ENCODE data around the gene GZF1. TPM values are rescaled to one million over a fixed set of nuclear protein-coding genes. Genes with fewer than 3 reads are reported as not detected.
A peak's percentile ranks its signal among the peaks of the same experiment; 100 is the strongest.

The GZF1 gene
- total RNA-seq (2014; rRNA removed; shearing (Covaris generic)) = 9.0 and 24.1 TPM in 2 replicates

- DNase-seq (ENCODE audit: low spot score) = peak; percentile 97
- in situ Hi-C loops (cut with HindIII; ENCODE audit: low sequenced_read_pairs) = no loop called here
These were observed at the start of gene GZF1 for GRCh38 chr20:23361476-23362391. GZF1 (plus strand) TSS chr20:23362182; CDS start chr20:23364384, 2,202 bp downstream.

GRCh38 chr20:23313271-23313670 is 48.7 kb upstream of the GZF1 start:
- in situ Hi-C loops (cut with HindIII; ENCODE audit: low sequenced_read_pairs) = no loop called here
- DNase-seq (ENCODE audit: low spot score) = no peak

GRCh38 chr20:23314699-23315098 is 47.3 kb upstream of the GZF1 start:
- DNase-seq (ENCODE audit: low spot score) = no peak
- in situ Hi-C loops (cut with HindIII; ENCODE audit: low sequenced_read_pairs) = no loop called here

DNA sequence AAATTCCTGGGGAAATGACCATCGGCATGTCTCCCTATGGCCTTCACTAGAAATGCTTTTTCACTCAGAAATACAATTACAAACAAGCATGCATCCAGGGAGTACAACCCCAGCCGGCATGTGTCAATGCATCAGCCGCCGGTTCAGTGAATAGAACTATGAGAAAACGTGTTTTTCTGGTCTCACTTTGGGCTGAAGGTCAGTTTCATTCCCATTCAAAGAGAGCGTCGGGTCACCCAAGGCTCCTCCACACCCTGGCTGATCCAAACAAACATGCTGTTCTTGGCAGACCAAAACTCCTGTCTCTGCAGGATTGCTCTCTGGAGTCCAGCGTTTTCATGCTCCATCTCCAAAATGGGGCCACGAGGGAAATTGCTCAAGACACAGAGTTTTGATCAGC is 46.9 kb upstream of the GZF1 start:
- in situ Hi-C loops (cut with HindIII; ENCODE audit: low sequenced_read_pairs) = no loop called here
- peak; percentile 15 for DNase-seq (ENCODE audit: low spot score)

- in situ Hi-C loops (cut with HindIII; ENCODE audit: low sequenced_read_pairs) = no loop called here
- DNase-seq (ENCODE audit: low spot score) = no peak
These were observed 45.4 kb upstream of the GZF1 start for GRCh38 chr20:23316626-23317025.

- no peak for DNase-seq (ENCODE audit: low spot score)
- in situ Hi-C loops (cut with HindIII; ENCODE audit: low sequenced_read_pairs) = no loop called here
These were observed 44.9 kb upstream of the GZF1 start for GRCh38 chr20:23317081-23317480.

DNA sequence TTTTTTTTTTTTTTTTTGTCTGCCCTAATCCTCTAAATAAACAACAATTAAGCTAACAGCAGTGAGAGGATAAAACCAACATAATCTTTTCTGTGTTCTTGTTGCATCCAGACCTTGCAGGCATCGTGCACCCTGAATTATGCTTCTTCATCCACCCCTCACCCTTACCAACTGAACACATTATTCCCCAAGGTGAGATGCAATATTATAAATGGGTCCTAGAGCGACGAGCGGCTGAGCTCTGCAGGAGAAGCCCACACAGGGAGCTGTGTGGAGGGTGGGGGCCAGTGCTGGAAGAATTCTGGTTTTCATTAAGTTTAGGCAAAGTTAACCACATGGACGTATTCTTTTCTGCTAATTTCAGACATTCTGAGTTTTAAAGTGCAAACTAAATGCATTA is 43.6 kb upstream of the GZF1 start:
- in situ Hi-C loops (cut with HindIII; ENCODE audit: low sequenced_read_pairs) = no loop called here

DNA sequence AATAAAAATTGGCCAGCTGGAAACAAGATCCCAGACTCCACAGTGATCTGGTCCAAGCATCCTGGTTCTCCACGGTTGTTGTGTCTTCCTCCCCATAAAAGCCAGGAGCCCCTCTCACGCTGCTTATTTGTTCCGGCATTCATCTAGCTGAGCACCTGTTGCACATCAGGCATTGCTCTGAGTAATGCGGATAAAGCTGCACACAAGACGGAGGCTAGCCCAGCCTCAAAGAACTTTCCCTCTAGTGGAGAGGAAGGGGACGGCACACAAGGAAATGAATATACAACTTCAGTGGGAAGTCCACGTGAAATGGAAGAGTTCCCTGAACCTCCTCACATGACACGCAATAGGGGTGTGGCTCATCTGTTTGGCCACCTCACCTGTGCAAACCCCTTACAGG is 41.7 kb upstream of the GZF1 start:
- no peak for DNase-seq (ENCODE audit: low spot score)
- in situ Hi-C loops (cut with HindIII; ENCODE audit: low sequenced_read_pairs) = no loop called here

More for the DNA sequence above, 43.6 kb upstream of the GZF1 start:
- no peak for DNase-seq (ENCODE audit: low spot score)

DNA sequence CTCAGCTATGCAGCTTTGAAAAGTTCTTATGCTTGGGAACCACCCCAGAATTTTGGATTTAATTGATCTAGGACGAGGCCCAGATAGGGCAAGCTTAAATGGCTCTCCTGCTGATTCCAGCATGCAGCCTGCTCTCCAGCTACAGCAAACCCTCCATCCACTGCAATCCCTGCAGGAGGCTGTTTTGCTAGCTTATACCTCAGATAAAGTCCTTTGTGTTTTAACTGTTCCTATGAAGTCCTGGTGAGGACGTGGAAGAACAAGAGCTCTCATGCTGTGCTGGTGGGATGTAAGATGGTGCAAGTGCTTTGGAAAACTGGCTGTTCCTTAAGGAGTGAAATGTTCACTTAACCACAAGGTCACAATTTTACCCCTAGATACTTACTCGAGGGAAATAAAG is 36.9 kb upstream of the GZF1 start:
- no peak for DNase-seq (ENCODE audit: low spot score)
- in situ Hi-C loops (cut with HindIII; ENCODE audit: low sequenced_read_pairs) = no loop called here

DNA sequence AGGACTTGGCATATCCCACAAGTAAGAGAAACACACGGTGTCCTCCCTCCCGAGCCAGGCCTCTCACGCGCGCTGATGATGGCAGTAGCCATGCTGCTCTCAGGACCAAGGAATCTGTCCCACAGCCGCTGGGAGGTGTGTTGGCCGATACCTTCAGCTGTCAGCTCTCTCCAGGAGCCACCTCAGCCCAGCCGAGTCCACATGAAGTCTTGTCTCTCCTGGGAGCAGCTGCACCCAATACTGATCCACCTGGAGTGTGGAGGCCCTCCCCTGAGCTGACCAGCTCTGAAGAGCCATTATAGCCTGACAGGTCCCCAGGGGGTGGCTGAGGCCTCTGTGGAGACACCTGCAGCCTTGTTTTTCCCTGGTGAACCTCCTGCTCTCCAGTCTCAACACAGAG is 35.2 kb upstream of the GZF1 start:
- in situ Hi-C loops (cut with HindIII; ENCODE audit: low sequenced_read_pairs) = no loop called here
- DNase-seq (ENCODE audit: low spot score) = no peak

DNA sequence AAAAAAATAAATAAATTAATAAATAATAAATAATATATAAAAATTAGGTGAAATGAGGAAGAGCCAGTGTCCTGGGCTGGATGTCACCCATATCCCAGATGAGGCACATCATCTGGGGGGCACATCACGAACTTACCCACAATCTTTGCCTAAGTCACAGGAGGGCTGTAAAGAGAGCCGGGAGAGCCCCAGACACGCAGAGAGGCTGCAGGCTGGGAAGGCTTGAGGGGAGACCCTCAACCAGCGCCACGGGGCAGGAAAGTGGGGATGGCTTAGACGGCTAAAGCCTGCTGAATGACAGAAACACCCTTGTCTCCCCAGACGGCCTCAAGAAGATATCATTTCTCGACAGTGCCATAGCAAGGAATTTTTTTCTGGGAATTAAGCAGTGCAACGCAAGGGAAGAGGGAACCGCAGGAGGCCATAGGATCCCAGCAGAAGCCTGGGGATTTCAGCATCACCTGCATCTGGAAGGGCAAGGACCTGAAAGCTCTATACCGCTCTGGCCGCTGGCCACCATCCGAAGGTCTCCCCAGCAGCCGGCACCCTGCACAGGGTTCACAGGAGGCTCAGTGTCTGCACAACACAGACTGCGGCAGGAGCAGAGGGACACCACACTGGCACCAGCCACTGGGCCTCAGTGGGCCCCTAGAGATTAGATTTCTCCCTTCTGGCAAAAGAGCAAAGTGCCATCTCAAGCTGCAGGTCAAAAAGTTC is 34.2 kb upstream of the GZF1 start:
- DNase-seq (ENCODE audit: low spot score) = no peak

DNA sequence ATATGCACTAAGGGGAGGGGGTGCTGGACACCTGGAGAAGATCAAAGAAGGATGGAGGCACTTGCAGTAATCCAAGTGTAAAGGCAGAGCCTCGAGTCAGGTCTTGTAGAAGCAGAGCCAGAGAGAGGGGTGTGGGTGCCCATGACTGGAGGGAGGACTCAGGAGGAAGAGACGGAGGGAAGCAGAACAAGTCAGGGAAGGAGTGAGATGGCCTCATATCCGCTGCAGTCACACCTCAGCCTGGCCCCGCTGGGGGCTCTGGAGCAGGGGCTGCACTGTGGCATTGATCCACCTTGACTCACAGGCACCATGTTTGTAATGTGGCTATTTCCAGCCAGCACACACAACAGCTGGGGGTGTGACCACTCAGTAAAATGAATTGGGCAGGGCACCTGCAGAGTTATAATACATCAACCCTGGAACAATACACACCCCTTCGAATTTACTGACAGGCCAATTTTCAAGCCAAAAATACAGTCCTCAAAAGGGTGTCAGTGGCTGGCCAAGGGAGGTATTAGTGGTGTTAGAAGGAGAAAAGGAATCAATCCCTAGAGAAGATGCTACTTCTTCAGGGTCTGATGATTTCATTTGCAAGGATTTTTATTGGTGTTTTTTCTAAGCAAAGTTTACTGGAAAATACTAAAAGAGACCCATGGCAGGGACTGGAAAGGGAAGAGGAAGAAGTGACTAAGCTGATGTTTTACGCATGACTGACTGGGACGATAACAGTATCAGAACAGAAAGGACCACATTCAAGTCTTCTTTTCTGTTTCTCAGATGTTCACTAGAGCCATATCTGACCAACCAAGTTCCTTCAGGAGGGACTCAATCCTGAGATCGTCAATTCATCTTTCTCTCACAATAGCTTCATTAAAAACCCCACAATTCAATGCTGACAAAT is 30.3 kb upstream of the GZF1 start:
- in situ Hi-C loops (cut with HindIII; ENCODE audit: low sequenced_read_pairs) = no loop called here
- no peak for DNase-seq (ENCODE audit: low spot score)

More for the DNA sequence above, 34.2 kb upstream of the GZF1 start:
- in situ Hi-C loops (cut with HindIII; ENCODE audit: low sequenced_read_pairs) = no loop called here

DNA sequence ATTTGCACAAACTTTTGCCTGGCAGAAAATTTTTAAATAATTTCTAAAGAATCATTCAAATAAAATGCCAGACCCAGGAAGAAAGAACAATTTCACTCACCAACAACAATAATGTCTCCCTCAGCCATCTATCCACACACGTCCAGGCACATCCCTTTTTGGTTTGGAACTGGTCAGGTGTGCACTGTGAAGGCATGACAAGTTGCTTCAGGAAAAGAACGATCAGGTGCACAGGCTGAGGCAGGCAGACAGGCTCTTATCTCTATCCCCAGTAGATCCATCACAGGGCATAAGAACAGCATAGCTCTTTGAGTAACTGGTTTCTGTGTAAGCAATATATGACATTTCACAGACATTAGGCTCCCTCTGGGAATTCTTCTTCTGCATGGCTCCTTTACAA is 29.5 kb upstream of the GZF1 start:
- no peak for DNase-seq (ENCODE audit: low spot score)
- in situ Hi-C loops (cut with HindIII; ENCODE audit: low sequenced_read_pairs) = no loop called here

- in situ Hi-C loops (cut with HindIII; ENCODE audit: low sequenced_read_pairs) = no loop called here
These were observed 27.9 kb upstream of the GZF1 start for GRCh38 chr20:23334111-23334510.

DNA sequence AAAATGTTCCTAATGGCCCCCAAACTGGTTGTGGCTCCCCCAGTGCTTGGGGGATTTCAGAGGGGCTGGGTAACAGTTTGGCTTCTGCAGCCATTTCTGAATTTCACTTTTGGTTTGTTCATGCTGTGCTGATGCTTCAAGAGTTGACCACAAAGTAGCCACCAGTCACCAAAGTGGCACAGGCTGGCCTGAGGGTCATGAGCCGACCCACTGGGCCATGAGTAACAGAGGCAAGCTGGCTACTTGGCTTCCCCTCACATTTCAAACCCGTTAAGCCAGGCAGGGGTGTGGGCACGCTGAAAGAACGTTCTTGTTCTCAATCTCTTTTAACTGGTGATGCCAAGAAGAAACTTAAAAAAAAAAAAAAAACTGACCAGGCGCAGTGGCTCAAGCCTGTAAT is 26.5 kb upstream of the GZF1 start:
- in situ Hi-C loops (cut with HindIII; ENCODE audit: low sequenced_read_pairs) = no loop called here
- no peak for DNase-seq (ENCODE audit: low spot score)

More at GRCh38 chr20:23334111-23334510, 27.9 kb upstream of the GZF1 start:
- no peak for DNase-seq (ENCODE audit: low spot score)

DNA sequence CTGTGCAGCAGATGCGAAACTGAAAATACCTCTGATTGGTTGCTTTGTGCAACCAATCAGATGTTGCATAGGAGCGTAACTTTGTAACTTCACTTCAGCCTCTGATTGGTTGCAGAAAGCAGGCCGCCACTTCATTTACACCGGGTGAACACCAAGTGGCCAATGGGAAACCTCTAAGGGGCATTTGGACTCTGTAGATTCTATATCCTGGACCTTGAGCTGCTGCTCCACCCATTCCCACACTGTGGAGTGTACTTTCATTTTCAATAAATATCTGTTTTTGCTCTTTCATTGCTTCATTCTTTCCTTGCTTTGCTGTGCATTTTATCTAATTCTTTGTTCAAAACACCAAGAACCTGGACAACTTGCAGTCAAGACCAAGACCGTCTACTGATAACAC is 25.5 kb upstream of the GZF1 start:
- in situ Hi-C loops (cut with HindIII; ENCODE audit: low sequenced_read_pairs) = no loop called here
- no peak for DNase-seq (ENCODE audit: low spot score)

DNA sequence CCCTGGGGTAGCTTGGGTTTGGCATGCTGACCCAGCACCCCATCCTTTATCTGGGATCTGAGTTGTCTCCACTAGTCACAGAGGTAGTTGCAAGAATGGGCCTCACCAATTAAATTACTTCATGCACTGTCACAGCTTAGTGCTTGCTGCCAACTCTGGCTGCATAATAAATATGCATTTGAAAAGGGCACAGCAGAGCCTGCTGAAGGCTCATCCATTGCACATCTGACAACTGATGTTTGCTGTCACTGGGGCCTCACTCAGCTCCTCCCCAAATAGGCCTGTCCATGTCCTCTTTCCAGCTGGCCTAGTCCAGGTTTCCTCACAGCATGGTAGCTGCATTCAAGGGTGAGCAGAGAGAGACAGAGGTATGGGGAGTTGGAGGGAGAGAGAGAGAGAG is 24.7 kb upstream of the GZF1 start:
- in situ Hi-C loops (cut with HindIII; ENCODE audit: low sequenced_read_pairs) = no loop called here
- DNase-seq (ENCODE audit: low spot score) = peak; percentile 44

- DNase-seq (ENCODE audit: low spot score) = no peak
- in situ Hi-C loops (cut with HindIII; ENCODE audit: low sequenced_read_pairs) = no loop called here
These were observed 22.0 kb upstream of the GZF1 start for GRCh38 chr20:23339986-23340385.

DNA sequence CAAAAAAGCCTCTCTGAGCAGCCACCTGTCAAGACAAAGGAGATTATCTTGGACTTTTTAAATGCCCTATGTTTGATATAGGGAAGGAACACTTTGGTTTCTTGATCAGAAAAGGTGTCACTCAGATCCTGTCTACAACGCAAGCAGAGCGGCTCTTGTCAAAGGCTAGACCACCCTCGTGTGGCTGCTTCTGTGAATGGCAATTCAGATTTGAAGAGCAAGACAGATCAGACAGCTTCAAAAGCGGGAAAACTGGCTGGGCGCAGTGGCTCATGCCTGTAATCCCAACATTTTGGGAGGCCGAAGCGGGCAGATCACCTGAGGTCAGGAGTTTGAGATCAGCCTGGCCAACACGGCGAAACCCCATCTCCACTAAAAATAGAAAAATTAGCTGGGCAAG is 21.5 kb upstream of the GZF1 start:
- DNase-seq (ENCODE audit: low spot score) = peak; percentile 88
- in situ Hi-C loops (cut with HindIII; ENCODE audit: low sequenced_read_pairs) = no loop called here
